NCI-H82 (cell line): ENCODE measurements around the gene SLC22A6.

Experiments
- DNase-seq: peaks from one replicate; lab custom pipeline; 2025; lab: John Stamatoyannopoulos, UW

Gene SLC22A6

DNA sequence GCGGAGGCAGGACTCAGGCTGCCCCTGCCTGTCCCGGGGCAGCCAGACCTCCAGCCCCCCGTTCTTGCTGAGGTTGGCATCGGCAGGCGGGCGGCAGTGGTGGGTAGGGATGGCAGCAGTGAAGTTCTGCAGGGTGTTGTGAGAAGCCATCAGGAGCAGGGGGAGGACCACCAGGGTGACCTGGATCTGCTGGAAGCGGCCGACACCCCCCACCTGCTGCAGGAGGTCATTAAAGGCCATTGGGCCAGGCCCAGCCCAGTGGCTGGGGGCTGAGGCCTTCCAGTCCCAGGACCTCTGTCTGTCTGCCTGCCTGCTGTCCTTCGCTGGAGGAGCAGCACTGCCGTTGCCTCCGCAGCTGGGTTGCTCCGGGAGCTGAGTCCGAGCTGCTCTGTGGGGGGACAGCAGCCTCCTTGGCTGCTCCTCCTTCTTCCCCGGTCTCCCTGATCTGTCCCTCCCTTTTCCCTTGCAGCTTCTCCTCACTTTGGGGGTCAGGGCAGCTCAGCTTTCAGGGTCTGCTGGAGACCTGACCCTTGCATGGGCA lies at the start of gene SLC22A6:
SLC22A6 (minus strand) TSS at position 517 of the 541 bp plus-strand sequence; CDS start at position 240, 277 bp downstream.
- no peak for DNase-seq

DNA sequence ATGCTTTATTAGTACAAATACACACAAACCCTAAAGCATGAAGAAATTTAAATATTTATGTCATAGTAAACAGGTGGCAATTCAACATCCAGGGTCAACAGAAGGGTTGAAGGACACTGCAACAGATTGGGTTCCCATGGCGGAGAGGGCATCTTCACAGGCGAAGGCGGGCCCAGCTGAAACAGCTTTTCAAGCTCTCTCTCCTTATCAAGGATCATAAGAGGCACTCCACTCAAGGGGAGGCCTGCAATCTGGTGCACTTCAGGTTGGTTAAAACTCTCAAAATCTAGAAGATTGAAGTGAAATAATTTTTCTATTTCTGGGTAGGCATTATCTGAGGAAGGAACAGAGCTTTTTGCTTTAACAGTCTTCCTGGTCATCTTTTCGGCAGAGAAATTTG lies 47.7 kb upstream of the SLC22A6 start:
- DNase-seq, result no peak

DNA sequence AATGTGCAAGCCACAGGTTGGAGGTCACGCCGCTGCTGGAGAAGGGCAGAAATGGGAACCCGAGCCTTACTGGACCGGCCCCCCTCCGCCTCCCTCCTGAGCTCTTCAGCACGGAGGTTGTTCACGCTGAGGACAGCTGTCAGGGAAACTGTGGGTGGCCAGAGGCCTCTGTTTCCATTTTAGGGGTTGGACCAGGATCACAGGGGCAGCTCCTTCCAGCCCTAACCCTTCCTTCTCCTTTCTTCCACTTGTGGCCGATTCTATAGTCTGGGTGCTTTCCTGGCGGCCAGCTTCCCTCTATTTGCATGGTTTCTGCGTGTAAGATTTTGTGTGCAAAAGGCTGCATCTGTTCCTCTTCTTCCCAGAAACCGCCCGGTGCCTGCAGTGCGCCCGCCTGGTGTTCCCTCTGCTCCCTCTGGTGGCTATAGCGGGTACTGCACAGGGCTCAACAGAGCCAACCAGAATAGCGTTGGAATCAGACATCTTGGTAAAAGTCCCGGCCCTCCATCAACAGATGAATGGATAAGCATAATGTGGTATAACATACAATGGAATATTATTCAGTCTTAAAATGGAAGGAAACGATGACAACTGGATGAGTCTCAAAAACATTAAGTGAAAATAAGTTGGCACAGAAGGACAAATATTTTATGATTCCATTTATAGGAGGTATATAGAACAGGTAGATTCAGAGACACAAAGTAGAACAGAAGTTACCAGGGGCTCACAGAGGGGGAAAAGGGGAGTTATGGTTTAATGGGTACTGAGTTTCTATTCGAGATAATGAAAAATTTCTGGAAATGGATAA lies 39.3 kb upstream of the SLC22A6 start:
- DNase-seq, result peak; percentile 88

GRCh38 chr11:63023222-63023814 lies 38.6 kb upstream of the SLC22A6 start:
- DNase-seq, result peak; percentile 31

DNA sequence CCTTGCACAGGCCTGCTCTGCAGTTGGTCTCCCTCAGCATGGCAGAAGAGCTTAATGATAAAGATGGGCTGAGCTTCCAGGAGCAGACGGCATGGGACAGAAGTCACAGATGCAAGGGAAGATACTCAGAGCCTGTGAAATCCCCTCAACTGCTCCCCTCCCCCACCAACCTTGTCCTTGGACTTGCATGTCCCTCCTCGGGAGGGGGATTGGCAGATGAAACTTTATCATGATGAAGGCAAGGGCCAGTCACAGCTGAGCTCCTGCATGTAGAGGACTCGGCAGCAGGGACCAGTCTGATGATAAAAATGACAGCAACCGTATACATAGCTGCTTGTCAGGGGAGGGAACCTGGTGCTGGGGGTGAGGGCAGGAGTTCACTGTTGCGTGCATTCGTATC lies 37.7 kb upstream of the SLC22A6 start:
- peak; percentile 89 for DNase-seq

DNA sequence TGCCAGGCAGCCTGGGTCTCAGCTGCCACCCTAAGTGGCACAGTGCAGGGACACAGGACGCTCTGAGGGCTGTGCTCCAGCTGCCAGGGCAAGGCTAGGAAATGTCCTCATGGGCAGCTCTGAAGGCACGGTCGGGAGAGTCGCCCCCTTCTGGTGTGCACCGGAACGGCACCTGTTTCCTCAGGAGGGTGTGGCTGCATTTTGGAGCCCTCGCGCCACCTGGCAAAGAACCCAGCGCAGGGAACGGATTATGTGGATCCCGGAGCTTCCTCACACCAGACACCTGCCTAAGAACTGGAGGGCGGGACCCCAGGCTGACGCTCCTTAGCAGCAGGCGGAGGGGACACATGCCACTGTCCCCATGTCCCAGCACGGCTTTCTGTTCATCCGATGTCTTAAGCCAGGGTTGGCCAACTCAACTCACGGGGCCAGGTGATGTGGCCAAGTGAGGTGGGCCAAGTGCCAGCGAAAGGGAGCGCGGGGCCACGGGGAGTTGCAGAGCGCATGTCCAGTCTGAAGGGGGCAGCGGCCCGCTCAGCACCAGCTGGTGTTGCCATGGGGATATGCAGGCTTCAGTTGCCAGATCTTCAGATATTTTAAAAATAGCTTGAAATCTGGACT lies 36.0 kb upstream of the SLC22A6 start:
- DNase-seq, result peak; percentile 52

DNA sequence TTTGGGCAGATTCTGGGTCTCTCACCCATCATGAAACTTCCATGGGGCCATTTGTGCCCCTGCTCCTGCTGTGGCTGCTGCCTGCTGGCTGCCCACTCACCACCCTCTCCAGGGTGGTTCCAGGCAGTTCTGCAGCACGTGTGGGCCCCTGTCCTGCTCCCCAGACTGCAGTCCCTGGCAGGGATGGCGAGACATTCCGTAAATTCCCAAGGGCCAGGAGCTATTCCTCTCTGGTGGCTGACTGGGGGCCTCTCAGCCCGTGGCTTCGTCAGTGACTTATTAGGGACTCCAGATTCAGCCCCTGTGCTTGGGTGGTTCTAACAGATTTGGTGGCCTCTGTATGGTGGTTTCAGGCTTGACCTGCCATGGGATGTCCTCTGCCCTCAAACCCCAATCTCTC lies 34.7 kb upstream of the SLC22A6 start:
- DNase-seq, result no peak

- peak; percentile 98 for DNase-seq
Observed at GRCh38 chr11:63017306-63017974, 32.7 kb upstream of the SLC22A6 start.

DNA sequence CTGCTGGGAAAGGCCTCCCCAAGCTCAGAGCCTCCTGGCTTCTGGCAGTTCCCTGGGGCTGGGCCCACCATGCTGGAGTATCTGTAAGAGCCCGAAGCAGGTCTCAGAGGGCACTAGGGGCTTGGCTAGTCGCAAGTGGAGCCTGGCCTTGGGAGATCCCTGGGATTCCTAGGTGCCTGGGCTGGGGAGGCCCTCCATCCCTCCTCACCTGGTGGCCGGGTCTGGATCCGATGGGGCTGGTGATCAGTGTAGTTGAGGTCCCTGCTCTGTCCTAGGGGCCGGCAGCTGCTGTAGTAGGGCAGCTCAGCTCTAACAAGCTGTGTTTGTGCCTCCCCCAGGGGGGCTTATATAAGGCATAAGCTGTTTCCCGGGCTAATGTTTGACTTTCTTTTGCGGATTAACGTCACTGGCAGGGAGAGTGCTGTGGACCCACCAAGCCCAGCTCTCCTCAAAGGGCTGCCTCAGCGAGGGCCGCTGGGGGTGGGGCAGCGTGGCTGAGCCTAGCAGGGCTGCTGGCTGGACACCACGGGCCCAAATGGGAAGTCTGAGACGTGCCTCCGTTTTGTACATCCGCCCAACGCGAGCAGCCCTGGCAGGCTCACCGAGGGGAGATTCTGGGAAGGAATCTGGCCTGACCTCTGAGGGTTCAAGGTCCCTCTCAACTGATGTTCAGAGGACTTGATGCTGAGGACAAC lies 30.9 kb upstream of the SLC22A6 start, which contains the start of gene SLC22A8:
SLC22A8 (minus strand) TSS at position 321 of the 695 bp plus-strand sequence. CDS start 883 bp downstream, outside the sequence.
- DNase-seq, result peak; percentile 97

DNA sequence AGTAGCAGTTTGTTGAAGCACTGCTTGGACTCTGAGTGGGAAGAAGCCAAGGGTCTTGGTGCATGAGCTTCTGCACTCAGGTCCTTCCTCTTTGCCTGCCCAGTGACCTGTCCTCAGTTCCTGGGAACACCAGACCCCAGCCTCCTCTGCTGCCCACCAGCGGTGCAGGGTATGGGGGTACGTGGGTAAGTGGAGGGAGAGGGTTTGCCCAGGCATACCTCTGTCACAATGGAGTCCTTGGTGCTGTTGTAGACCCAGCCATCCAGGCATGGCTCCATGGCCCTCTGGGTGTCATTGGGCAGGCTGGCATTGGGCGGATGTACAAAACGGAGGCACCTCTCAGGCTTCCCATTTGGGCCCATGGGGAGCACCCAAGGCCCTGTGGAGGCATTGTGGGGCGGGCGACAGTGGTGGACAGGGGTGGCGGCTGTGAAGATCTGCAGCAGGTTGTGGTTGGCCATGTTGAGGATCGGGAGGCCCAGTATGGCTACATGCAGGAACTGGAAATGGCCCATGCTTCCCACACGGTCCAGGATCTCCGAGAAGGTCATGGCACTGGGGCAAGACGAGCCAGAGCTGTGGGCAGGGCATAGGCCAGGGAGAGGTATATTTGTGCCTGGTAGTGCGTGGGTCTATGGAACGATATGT lies 29.8 kb upstream of the SLC22A6 start:
- DNase-seq, result no peak

DNA sequence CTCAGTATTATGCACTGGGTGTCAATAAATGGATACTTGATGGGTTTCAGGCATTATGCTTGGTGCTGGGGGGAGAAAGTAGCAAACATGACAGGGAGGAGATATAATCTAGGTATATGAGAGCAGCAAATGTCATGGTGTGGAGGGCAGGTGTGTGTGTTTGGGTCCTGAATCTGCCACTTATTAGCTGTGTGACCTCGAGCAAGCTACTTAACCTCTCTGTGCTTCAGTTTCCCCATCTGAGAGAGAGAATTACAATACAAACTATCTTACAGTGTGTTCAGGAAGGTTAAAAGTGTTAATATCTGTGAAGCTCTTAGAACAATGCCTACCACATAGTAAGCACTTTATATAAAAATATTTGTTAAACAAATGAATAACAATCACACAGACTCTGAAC lies 28.1 kb upstream of the SLC22A6 start:
- DNase-seq, result no peak

DNA sequence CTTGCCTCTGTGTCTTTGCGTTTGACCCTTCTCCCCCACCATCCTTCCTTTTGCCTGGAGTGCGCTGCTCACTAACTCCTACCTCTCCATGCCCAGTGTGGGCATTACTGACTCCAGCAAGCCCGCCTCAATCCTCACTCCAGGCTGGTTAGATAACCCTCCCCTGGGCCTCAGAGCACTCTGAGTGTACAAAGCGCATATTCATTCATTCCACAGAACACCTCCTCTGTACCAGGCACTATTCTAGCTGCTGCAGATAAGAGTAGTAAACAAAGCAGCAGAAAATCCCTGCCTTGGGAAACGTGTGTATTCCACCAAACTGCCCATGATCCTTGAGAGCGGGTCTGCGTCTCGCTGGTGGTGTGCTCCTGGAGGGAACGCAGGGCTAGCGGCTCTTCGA lies 27.7 kb upstream of the SLC22A6 start:
- DNase-seq, result no peak

GRCh38 chr11:63010934-63011439 lies 26.2 kb upstream of the SLC22A6 start:
- no peak for DNase-seq

GRCh38 chr11:63007920-63008319 lies 23.2 kb upstream of the SLC22A6 start:
- peak; percentile 15 for DNase-seq

DNA sequence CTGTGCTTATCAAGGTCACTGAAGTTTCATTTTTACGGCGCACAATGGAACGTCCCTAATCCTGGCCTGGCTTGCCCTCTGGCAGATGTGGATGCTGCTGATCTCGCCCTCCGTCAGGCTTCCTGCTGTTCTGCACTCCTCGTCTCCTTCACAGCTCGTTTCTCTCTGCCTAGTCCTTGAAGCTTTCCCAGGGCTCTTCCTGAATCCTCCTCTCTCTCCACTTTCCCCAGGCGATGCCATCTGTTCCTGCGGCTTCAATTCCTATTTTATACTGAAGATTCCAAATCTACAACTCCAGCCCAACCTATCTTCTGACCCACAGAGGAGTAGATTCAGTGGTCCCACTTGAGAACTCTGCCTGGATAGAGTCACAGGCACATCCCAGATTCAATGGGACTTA lies 16.7 kb upstream of the SLC22A6 start:
- DNase-seq, result peak; percentile 71

DNA sequence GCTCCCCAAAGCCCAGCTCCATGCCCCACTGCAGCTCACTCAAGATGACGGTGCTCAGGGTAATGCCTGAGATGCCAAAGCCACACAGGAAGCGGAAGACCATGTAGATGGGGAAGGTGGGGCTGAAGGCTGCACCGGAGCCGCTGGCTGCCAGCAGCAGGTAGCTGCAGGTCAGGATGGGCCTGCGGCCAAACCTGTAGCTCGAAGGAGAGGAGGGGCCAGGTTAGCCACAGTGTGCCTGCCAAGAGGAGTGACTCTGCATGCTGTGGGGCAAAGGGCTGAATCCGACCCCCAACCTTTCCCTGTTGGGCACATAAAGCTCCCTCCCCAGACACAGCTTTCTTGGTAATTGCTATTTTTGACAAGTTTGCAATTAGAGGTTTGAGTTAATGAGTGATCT lies 14.9 kb upstream of the SLC22A6 start:
- DNase-seq, result no peak

DNA sequence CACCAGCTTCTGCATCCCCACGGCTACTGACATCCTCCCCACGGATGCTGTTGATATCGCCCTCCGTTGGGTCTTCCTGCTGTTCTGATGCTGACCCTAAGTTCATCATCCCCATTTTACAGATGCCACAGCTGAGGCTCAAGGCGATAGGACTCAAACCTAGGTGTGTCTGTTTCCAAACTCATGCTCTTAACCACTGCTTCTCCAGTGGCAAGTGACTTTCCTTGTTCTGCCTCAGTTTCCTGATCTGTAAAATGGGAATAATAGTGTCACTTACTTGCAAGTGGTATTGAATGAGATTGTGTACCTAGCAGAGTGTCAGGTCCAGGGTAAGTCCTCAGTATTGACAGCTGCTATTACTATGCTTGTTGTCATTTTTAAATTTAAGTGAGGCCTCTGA lies 14.4 kb upstream of the SLC22A6 start:
- DNase-seq, result no peak

- DNase-seq, result no peak
Observed at GRCh38 chr11:62996271-62996670, 11.5 kb upstream of the SLC22A6 start.

GRCh38 chr11:62994775-62995174 lies 10.0 kb upstream of the SLC22A6 start:
- DNase-seq, result no peak

DNA sequence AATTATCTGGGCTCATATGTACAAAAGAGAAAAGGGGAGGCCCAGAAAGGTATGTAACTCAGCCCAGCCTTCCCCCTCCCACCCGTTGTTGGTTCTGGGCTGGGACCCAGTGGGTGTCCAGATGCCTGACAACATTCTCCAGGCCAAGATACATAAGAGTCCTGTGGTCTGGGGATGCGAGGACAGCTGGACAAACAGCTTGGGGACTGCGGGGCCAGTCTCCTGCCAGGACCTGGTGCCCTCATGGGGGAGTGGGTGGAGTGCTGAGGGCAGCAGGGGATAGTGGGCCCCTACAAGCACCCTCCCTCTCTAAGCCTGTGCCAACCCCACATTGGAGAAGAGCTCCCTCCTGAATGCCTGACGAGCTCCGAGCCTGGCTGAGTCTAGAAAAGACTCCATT lies 3.5 kb upstream of the SLC22A6 start:
- no peak for DNase-seq
